A549 (cell line): Measurements from ENCODE around the gene CDC14A. TPM values are rescaled to one million over a fixed set of nuclear protein-coding genes. Genes with fewer than 3 reads are reported as not detected.

Experiments used
- ATAC-seq, 2 experiments: fragments of 200-7000 bp in 1 of 2; fragments of >200 bp in 1 of 2; cut with Nextera tagmentation in 1 of 2; cut with Tn5 transposase in 1 of 2; 3 replicates each; pipeline versions ENCODE4 v1.8.0 to v1.9.1; 2018 to 2020; ENCODE audit warnings: mild to moderate bottlenecking in 1 of 2, moderate library complexity in 1 of 2
- CTCF ChIA-PET: fragments of 300-600 bp; sonication (Branson Sonifier 250); formaldehyde crosslinking; extraction: SDS; loops from one replicate; lab custom pipeline; 2021; ENCODE audit warnings: antibody characterized with exemption, inconsistent platforms; lab: Yijun Ruan, JAX
- POLR2A ChIA-PET: fragments of 350-600 bp; formaldehyde crosslinking; extraction: SDS; loops from one replicate; lab custom pipeline; 2021; ENCODE audit warnings: antibody characterized with exemption, inconsistent platforms; lab: Yijun Ruan, JAX
- DNase-seq, 2 experiments: peaks; one replicate each; pipeline versions ENCODE4 v3.0.0 to v3.0.0-alpha.2; 2011 to 2016; ENCODE audit warnings: low read depth in 1 of 2, low spot score in 1 of 2
- FAIRE-seq: peaks from 2 replicates; lab custom pipeline; 2011; peaks lifted over from hg19 to GRCh38; lab: Jason Lieb, UNC
- H3K27ac ChIP-seq, 2 experiments: fragments of >200 bp; sonication (Bioruptor Twin); formaldehyde crosslinking; 3 replicates each; pipeline ENCODE4 v1.5.1; 2016 to 2017
- H3K4me1 ChIP-seq: fragments of >200 bp; sonication (Bioruptor Twin); formaldehyde crosslinking; 3 replicates; pipeline ENCODE4 v1.6.1; 2016
- H3K4me2 ChIP-seq: fragments of >200 bp; sonication (Bioruptor Twin); formaldehyde crosslinking; 3 replicates; pipeline ENCODE4 v1.6.1; 2016
- H3K4me3 ChIP-seq: fragments of >200 bp; sonication (Bioruptor Twin); formaldehyde crosslinking; 3 replicates; pipeline ENCODE4 v1.5.1; 2016
- H3K9me3 ChIP-seq: fragments of >200 bp; sonication (Bioruptor Twin); formaldehyde crosslinking; 3 replicates; pipeline ENCODE4 v1.6.1; 2016
- CBX8 ChIP-seq: fragments of 200-600 bp; sonication (generic); IDR thresholded peaks from 2 replicates; pipeline ENCODE4 v1.6.1; 2016
- CHD2 ChIP-seq: fragments of 150-350 bp; IDR thresholded peaks from 2 replicates; pipeline ENCODE4 v1.6.1; 2014; ENCODE audit warnings: low read length; ENCODE audit not compliant: partially characterized antibody
- CHD4 ChIP-seq: fragments of 200-600 bp; sonication (generic); IDR thresholded peaks from 2 replicates; pipeline ENCODE4 v1.6.1; 2016; ENCODE audit warnings: antibody characterized with exemption, mild to moderate bottlenecking, borderline replicate concordance
- HEYL ChIP-seq: fragments of 250-450 bp; sonication (Bioruptor Pico); IDR thresholded peaks from 2 replicates; pipeline ENCODE4 v1.8.0; 2021; ENCODE audit warnings: mild to moderate bottlenecking, moderate library complexity
- HOXA7 ChIP-seq: fragments of 250-450 bp; sonication (Bioruptor Pico); IDR thresholded peaks from 2 replicates; pipeline ENCODE4 v1.5.0; 2020; ENCODE audit warnings: mild to moderate bottlenecking, moderate library complexity
- JUNB ChIP-seq: fragments of >200 bp; sonication (Bioruptor Twin); formaldehyde crosslinking; IDR thresholded peaks from 2 replicates; pipeline ENCODE4 v1.6.1; 2016
- KDM1A ChIP-seq: fragments of 200-600 bp; sonication (generic); IDR thresholded peaks from 2 replicates; pipeline ENCODE4 v1.6.1; 2016; ENCODE audit warnings: low read depth, mild to moderate bottlenecking
- MYC ChIP-seq: IDR thresholded peaks from 2 replicates; pipeline ENCODE4 v1.6.1; 2012; ENCODE audit warnings: mild to moderate bottlenecking, inconsistent platforms, low read length, improper control_type of control experiment, borderline replicate concordance
- NFE2L2 ChIP-seq: fragments of 150-350 bp; conservative IDR thresholded peaks from 2 replicates; pipeline ENCODE4 v1.6.1; 2014; ENCODE audit warnings: low read length
- POLR2AphosphoS2 ChIP-seq: conservative IDR thresholded peaks from 2 replicates; pipeline ENCODE4 v1.6.1; 2012; ENCODE audit warnings: low read length, improper control_type of control experiment, inconsistent platforms
- RAD21 ChIP-seq, 2 experiments: fragments of >200 bp in 1 of 2; sonication (Bioruptor Twin) in 1 of 2; formaldehyde crosslinking in 1 of 2; IDR thresholded peaks in 1 of 2; conservative IDR thresholded peaks in 1 of 2; 2 replicates in 1 of 2; 3 replicates in 1 of 2; pipeline ENCODE4 v1.6.1; 2012 to 2018; ENCODE audit warnings: inconsistent platforms in 1 of 2
- TP53 ChIP-seq: fragments of 250-450 bp; sonication (Bioruptor Pico); IDR thresholded peaks from 2 replicates; pipeline ENCODE4 v1.5.0; 2021; ENCODE audit warnings: mild to moderate bottlenecking, moderate library complexity
- ZFP36 ChIP-seq: fragments of 450-650 bp; IDR thresholded peaks from 2 replicates; pipeline ENCODE4 v1.6.1; 2014; ENCODE audit warnings: borderline replicate concordance; ENCODE audit not compliant: partially characterized antibody
- WGBS: methylation state at CpG from one replicate; pipeline ENCODE4 v1.1.6; 2017; ENCODE audit errors: missing lambda C conversion rate; 5-methylcytosine and 5-hydroxymethylcytosine counted together
- polyA plus RNA-seq, 4 experiments: library from polyadenylated mRNA; depleted of rRNA in 3 of 4; stranded (reverse); fragments of >200 nt; fragmentation: RNase III in 1 of 4; extraction: RNeasy Plus Mini Kit Qiagen cat#74134 plus additional on column Dnase treatment in 1 of 4; gene quantifications; 2 replicates in 3 of 4; 3 replicates in 1 of 4; pipeline ENCODE4 v1.2.3, GENCODE V29; 2011 to 2017
- TF ChIP-seq, protein P1 (sequence below): fragments of 250-450 bp; sonication (Bioruptor Pico); IDR thresholded peaks from 2 replicates; pipeline ENCODE4 v1.5.0; 2021; ENCODE audit warnings: mild to moderate bottlenecking, moderate library complexity, borderline replicate concordance
- TF ChIP-seq, protein P2 (sequence below): fragments of 450-650 bp; IDR thresholded peaks from 2 replicates; pipeline ENCODE4 v1.6.1; 2014; ENCODE audit warnings: antibody characterized with exemption
- TF ChIP-seq, protein P3 (sequence below): IDR thresholded peaks from 2 replicates; pipeline ENCODE4 v1.6.1; 2012; ENCODE audit warnings: low read depth, borderline replicate concordance
- TF ChIP-seq, protein P4 (sequence below): IDR thresholded peaks from 2 replicates; pipeline ENCODE4 v1.6.1; 2012
- TF ChIP-seq, protein P5 (sequence below): fragments of >200 bp; sonication (Bioruptor Twin); formaldehyde crosslinking; IDR thresholded peaks from 3 replicates; pipeline ENCODE4 v1.5.1; 2016
- TF ChIP-seq, protein P6 (sequence below): fragments of 150-350 bp; IDR thresholded peaks from 2 replicates; pipeline ENCODE4 v1.6.1; 2014; ENCODE audit warnings: low read depth, mild to moderate bottlenecking, low read length

Gene CDC14A
- polyA plus RNA-seq, 2 of the 4 experiments (the other 2 are of a cell fraction), result 1.6 to 4.1 TPM

DNA sequence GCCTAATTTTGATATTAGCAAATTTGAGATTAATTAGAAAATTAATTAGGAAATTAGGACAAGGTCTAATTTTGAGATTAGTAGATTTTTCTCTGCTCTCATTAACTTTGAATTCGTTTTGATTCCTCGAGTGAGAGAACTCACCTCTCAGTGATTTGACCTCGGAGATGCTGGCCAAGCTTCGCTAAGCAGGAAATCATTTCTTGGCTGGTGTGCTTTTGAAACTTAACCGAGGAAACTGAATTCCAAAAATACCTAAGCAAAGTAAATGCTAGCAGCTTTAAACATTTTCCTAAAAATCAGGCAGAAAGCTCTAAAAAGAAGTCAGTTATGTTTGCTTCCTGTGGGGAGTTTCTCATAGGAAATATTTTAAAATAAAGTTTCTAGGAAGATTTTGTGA is 34.9 kb downstream of the CDC14A start:
- ATAC-seq (no peak), DNase-seq (no peak), FAIRE-seq (no peak)
- 0 out of 3 replicates have a peak, but pooled peaks cover 6% of the 10 kb centered on the region for H3K4me1 ChIP-seq
- 0 out of 3 replicates have a peak overlapping the region, but pooled peaks have one; percentile 16 for H3K4me2 ChIP-seq
- no peak overlapping the region for H3K4me3 ChIP-seq
- ChIA-PET CTCF (no interaction called here), POLR2A (no interaction called here)
- TF ChIP-seq CHD2 (no peak), CHD4 (no peak)
- TF ChIP-seq, protein P1, sequence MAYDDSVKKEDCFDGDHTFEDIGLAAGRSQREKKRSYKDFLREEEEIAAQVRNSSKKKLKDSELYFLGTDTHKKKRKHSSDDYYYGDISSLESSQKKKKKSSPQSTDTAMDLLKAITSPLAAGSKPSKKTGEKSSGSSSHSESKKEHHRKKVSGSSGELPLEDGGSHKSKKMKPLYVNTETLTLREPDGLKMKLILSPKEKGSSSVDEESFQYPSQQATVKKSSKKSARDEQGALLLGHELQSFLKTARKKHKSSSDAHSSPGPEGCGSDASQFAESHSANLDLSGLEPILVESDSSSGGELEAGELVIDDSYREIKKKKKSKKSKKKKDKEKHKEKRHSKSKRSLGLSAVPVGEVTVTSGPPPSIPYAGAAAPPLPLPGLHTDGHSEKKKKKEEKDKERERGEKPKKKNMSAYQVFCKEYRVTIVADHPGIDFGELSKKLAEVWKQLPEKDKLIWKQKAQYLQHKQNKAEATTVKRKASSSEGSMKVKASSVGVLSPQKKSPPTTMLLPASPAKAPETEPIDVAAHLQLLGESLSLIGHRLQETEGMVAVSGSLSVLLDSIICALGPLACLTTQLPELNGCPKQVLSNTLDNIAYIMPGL (CRISPR knock-in tag), result no peak
- TF ChIP-seq, protein P2, sequence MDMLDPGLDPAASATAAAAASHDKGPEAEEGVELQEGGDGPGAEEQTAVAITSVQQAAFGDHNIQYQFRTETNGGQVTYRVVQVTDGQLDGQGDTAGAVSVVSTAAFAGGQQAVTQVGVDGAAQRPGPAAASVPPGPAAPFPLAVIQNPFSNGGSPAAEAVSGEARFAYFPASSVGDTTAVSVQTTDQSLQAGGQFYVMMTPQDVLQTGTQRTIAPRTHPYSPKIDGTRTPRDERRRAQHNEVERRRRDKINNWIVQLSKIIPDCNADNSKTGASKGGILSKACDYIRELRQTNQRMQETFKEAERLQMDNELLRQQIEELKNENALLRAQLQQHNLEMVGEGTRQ, result no peak
- H3K27ac ChIP-seq, result no peak overlapping the region
- H3K9me3 ChIP-seq, result no peaks in the 10 kb centered on the region
- WGBS, result 62% methylated on average over 5 of the region's 5 CpGs

DNA sequence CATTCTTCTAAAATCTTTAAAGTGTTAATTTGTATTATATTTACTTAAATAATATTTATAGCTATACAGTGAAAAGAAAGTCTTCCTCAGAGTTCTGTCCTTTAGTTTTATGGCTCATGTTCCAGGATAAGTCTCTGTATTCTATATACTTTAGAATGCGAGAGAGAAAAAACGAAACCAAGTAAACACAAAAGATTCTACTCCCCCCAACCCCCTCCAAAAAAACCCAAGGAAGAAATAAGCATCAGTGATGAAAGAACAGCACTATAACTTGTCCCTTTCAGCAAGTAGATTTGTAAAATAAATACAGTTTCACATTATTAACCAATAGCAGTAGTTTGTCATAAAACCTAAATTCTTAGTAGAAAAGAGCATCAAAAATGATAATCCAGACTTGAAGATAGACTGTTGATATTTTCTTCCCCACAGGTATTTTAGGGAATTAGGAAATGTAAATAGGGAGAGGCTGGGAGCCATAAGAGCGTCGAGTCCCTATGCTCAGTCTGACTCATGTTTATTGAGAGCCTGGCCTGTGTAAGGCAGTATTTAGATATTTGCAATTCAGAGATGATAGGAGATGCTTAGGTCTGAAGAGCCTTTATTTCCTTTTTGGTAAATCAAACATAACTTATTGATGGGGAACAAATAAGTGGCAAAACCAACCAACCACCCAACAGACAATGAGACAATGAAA is 35.5 kb downstream of the CDC14A start:
- Histone ChIP-seq H3K4me1 (0 out of 3 replicates have a peak, but pooled peaks cover 6% of the 10 kb centered on the region), H3K4me2 (0 out of 3 replicates have a peak overlapping the region, but pooled peaks have one; percentile 16), H3K4me3 (no peak overlapping the region), H3K27ac (no peak overlapping the region), H3K9me3 (no peaks in the 10 kb centered on the region)
- ATAC-seq (no peak), DNase-seq (no peak), FAIRE-seq (no peak)
- WGBS, result 65% methylated on average over 4 of the region's 4 CpGs
- ChIA-PET POLR2A (no interaction called here), CTCF (no interaction called here)
- no peak for TF ChIP-seq NFE2L2

DNA sequence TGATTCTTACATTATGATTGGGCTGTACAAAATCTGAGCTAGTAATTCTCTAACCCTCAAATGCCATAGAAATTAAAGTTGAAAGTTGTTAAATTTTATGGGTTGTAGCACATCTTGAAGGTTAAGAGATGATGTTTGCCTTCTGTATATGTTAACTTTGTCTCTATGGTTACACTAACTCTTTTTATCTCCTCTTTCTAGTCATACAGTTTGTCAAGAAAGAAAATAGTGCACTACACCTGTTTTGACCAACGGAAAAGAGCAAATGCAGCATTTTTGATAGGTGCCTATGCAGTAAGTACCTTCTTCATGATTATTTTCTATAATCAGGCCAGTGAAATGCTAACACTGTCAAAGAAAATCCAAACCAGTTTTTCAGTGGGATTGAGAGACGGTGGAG is 38.2 kb downstream of the CDC14A start:
- FAIRE-seq, result no peak
- no peak for DNase-seq
- H3K4me2 ChIP-seq, result no peak overlapping the region
- H3K27ac ChIP-seq, result no peak overlapping the region
- TF ChIP-seq NFE2L2 (no peak), TP53 (CRISPR knock-in tag) (no peak), CBX8 (no peak), MYC (no peak), KDM1A (no peak), ZFP36 (no peak), RAD21 (conservative IDR thresholded peaks at IDR 0.05 in 1 of 2, IDR thresholded peaks at IDR 0.05 in 1 of 2) (no peak), POLR2AphosphoS2 (no peak), JUNB (no peak), HOXA7 (CRISPR knock-in tag) (no peak), HEYL (CRISPR knock-in tag) (no peak)
- TF ChIP-seq, protein P3, sequence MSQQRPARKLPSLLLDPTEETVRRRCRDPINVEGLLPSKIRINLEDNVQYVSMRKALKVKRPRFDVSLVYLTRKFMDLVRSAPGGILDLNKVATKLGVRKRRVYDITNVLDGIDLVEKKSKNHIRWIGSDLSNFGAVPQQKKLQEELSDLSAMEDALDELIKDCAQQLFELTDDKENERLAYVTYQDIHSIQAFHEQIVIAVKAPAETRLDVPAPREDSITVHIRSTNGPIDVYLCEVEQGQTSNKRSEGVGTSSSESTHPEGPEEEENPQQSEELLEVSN, result no peak
- TF ChIP-seq, protein P4, sequence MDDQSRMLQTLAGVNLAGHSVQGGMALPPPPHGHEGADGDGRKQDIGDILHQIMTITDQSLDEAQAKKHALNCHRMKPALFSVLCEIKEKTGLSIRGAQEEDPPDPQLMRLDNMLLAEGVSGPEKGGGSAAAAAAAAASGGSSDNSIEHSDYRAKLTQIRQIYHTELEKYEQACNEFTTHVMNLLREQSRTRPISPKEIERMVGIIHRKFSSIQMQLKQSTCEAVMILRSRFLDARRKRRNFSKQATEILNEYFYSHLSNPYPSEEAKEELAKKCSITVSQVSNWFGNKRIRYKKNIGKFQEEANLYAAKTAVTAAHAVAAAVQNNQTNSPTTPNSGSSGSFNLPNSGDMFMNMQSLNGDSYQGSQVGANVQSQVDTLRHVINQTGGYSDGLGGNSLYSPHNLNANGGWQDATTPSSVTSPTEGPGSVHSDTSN, result no peak
- TF ChIP-seq, protein P5, sequence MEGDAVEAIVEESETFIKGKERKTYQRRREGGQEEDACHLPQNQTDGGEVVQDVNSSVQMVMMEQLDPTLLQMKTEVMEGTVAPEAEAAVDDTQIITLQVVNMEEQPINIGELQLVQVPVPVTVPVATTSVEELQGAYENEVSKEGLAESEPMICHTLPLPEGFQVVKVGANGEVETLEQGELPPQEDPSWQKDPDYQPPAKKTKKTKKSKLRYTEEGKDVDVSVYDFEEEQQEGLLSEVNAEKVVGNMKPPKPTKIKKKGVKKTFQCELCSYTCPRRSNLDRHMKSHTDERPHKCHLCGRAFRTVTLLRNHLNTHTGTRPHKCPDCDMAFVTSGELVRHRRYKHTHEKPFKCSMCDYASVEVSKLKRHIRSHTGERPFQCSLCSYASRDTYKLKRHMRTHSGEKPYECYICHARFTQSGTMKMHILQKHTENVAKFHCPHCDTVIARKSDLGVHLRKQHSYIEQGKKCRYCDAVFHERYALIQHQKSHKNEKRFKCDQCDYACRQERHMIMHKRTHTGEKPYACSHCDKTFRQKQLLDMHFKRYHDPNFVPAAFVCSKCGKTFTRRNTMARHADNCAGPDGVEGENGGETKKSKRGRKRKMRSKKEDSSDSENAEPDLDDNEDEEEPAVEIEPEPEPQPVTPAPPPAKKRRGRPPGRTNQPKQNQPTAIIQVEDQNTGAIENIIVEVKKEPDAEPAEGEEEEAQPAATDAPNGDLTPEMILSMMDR, result no peak
- TF ChIP-seq, protein P6, sequence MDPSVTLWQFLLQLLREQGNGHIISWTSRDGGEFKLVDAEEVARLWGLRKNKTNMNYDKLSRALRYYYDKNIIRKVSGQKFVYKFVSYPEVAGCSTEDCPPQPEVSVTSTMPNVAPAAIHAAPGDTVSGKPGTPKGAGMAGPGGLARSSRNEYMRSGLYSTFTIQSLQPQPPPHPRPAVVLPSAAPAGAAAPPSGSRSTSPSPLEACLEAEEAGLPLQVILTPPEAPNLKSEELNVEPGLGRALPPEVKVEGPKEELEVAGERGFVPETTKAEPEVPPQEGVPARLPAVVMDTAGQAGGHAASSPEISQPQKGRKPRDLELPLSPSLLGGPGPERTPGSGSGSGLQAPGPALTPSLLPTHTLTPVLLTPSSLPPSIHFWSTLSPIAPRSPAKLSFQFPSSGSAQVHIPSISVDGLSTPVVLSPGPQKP, result no peak
- TF ChIP-seq, all 56 proteins: peak for 0
- no peak for ATAC-seq
- Histone ChIP-seq H3K9me3 (no peaks in the 10 kb centered on the region), H3K4me3 (no peak overlapping the region), H3K4me1 (0 out of 3 replicates have a peak, but pooled peaks cover 6% of the 10 kb centered on the region)
- ChIA-PET CTCF (no interaction called here), POLR2A (no interaction called here)
- 87% methylated on average over 2 of the region's 2 CpGs for WGBS
